Mesenteric fat pad (tissue), 1 donor: ENCODE results near the gene SYT2. TPM values are rescaled to one million over a fixed set of nuclear protein-coding genes. Genes with fewer than 3 reads are reported as not detected.
"Not testable (repeated sequence)": the region's sequence is repeated elsewhere in the genome, so short reads cannot be mapped to it uniquely, and the experiment has no call there.

ENCODE experiments used
- DNase-seq: peaks from one replicate; pipeline ENCODE4 v3.0.0-alpha.2; 2020; ENCODE audit warnings: low spot score
- long read RNA-seq: library from polyadenylated mRNA; unstranded; transcript quantifications from one replicate; pipeline ENCODE4 v2.0.0, GENCODE V29; 2020
- total RNA-seq: library from RNA; stranded (reverse); fragmentation: NEBNext Ultra II Directional; extraction: Animal tissue kit (Norgen Biotek cat#: 25700); gene quantifications from one replicate; pipeline ENCODE4 v1.2.1, GENCODE V29; 2021
- donor health status: DM: yes; HTN: yes; CAD: no.

The SYT2 gene
- not detected for total RNA-seq
- long read RNA-seq, partial matches to known transcripts = 0 of 8 reads
- long read RNA-seq, other reads (novel, unspliced or antisense) = 8 of 8 reads

DNA sequence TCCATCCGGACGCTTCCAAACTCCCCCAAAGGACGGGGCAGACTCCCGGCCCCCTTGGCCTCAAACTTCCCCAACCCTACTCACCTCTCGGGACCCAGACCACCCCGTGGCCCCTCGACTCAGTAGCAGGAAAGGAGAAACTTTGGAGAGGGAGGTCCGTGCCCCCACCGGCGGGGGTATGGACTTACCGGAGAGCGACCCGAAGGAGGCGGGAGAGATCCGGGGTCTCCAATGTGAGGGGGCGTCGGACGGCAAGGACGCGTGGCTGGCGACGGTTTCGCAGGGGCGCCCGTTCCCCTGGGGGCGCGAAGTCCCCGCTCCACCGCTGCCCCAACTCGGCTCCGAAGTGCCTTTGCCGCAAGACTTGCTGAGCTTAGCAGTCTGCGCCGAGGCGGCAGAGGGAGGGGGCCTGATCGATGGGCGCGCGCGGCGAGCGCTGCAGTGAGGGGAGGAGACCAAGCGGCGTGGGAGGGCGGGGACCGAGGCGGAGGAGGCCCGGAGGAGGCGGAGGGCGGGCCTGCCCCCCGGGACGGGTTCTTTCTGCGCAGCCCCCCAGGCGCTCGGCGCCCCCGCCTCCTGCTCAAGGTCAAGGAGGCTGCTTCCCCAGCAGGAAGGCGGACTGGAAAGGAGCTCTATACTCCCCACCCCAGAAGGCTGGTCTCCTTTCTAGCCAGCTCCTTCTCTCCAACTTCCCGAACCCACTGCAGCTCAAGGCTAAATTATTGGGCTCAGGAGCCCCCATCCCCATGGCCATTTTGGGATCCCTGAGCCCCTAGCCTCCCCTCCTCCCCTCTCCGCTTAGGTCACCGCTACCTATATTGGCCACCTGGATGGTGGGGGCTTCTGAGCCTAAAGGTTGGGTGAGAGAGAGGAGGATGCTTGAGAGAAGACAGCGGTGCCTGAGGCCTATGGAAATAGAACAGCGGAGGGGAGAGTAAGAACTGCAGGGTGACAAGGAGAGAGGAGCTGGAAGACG lies at the start of gene SYT2:
SYT2 (minus strand) TSS at position 385 of the 976 bp plus-strand sequence. CDS start 104,682 bp downstream, outside the sequence.
- DNase-seq = peak; percentile 83

DNA sequence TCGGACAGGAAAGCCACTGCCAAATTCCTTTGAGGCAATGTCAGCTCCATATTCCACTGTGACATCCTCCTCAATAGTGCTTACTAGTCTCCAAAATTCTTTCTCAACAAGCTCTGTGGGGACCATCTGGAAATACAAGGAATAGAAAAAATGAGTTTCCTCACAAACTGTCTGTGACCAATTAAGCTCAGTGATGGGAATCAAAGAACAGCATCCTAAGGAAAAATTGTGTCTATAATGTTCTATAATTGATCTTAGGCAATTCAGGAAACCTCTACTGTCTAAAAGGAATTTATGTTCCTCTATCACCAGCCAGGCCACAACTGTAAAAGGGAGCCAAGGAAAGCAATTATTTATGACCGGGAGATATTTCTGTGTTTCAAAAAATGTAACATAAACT lies 46.1 kb upstream of the SYT2 start:
- DNase-seq = no peak

GRCh38 chr1:202754293-202754692 lies 44.0 kb upstream of the SYT2 start:
- DNase-seq = no peak

- no peak for DNase-seq
Observed at GRCh38 chr1:202752774-202753173, 42.5 kb upstream of the SYT2 start.

DNA sequence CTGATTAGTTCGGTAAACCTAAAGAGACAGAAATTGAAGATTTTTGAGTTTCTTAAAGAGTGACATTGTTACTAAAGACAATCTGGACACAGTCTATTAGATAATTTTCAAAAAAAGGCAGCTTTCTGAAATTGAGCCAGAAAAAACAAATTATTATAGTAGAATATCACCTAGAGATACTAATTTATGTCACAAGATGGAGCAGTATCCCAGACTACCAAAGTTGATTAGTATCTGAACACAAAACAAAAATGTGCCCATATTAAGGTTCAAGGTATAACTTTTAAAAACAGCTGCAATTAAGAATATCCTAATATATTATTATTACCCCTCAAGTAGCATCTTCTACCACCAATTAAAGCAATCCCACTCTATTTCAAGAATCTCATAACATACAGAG lies 40.5 kb upstream of the SYT2 start:
- DNase-seq = no peak

- no peak for DNase-seq
Observed at GRCh38 chr1:202750024-202750423, 39.8 kb upstream of the SYT2 start.

DNA sequence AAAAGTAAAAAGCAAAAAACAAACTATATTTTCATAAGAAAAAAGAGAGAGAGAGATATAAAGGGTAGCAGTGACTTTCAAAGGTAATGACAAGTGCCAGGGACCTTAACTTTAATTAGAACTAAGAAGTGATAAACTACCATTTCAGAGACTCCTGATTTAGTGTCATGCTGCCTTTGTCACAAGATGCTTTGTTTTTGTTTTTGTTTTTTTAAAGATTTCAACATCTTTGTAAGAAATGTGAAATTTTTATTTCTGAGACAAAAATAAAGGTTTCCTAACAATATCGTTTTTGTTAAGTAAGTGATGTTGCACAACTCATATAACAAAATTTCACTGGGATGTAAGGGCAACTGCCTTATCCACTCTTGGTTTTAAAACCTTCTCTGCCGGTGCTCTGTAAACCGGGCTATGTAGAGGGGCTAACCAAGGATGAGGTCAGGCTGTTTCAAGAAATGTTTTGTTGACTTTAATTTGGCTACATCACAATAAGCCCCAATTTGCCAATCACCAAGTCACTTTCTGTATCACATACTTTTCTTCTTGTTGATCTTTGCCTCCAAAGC lies 35.2 kb upstream of the SYT2 start:
- DNase-seq = no peak

DNA sequence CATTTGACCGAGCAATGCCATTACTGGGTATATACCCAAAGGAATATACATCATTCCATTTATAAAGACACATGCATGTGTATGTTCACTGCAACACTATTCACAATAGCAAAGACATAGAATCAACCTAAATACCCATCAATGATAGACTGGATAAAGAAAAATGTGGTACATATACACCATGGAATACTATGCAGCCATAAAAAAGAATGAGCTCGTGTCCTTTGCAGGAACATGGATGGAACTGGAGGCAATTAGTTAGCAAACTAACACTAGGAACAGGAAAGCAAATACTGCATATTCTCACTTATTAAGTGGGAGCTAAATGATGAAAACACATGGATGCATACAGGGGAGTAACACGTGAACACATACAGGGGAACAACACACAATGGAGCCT lies 34.5 kb upstream of the SYT2 start:
- not testable (repeated sequence) for DNase-seq

GRCh38 chr1:202742496-202742895 lies 32.2 kb upstream of the SYT2 start:
- DNase-seq = no peak

DNA sequence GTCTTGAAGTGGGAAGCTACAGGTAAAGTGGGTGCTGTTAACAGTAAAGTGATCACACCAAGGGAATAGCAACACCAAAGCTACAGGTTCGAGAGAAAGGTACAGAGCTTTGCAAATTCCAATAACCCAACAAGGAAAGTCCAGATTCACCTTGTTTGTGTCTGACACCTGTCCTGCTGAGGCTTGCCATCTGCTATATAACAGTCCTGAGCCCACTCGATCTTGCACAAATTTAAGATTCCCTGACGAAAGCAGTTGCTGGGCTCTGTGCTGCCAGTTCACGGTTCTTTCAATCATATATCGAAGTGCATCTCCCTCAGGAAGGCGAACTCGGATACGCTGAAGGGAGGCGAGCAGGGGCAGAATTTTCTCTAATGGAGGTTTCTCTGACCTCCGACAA lies 23.0 kb upstream of the SYT2 start:
- DNase-seq = no peak

GRCh38 chr1:202728951-202729350 lies 18.7 kb upstream of the SYT2 start:
- no peak for DNase-seq

DNA sequence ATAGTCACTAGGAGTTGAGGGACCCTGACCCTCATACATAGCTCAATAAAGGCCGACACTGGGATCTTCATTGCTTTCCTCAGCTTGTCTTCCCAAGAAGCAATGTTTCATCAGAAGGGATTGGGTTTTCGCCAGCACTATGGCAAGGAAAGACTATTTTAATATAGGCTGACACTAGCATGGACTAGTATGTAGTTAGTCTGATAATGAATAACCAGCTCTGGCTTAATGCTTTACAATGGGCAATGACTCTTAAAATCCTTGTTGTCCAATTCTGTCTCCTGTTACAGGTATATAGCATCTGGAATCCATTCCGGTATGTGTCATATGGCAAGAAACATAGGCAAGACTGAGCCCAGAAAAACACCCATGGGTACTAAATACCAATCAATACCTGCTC lies 15.3 kb upstream of the SYT2 start:
- DNase-seq = no peak

GRCh38 chr1:202723708-202724107 lies 13.5 kb upstream of the SYT2 start:
- DNase-seq = no peak

- peak; percentile 77 for DNase-seq
Observed at GRCh38 chr1:202723046-202723445, 12.8 kb upstream of the SYT2 start.

- DNase-seq = no peak
Observed at GRCh38 chr1:202716654-202717053, 6.4 kb upstream of the SYT2 start.

GRCh38 chr1:202714202-202714601 lies 3.9 kb upstream of the SYT2 start:
- DNase-seq = not testable (repeated sequence)

GRCh38 chr1:202713110-202713509 lies 2.9 kb upstream of the SYT2 start:
- DNase-seq = no peak

GRCh38 chr1:202711949-202712635 lies 1.8 kb upstream of the SYT2 start:
- DNase-seq = peak; percentile 55

DNA sequence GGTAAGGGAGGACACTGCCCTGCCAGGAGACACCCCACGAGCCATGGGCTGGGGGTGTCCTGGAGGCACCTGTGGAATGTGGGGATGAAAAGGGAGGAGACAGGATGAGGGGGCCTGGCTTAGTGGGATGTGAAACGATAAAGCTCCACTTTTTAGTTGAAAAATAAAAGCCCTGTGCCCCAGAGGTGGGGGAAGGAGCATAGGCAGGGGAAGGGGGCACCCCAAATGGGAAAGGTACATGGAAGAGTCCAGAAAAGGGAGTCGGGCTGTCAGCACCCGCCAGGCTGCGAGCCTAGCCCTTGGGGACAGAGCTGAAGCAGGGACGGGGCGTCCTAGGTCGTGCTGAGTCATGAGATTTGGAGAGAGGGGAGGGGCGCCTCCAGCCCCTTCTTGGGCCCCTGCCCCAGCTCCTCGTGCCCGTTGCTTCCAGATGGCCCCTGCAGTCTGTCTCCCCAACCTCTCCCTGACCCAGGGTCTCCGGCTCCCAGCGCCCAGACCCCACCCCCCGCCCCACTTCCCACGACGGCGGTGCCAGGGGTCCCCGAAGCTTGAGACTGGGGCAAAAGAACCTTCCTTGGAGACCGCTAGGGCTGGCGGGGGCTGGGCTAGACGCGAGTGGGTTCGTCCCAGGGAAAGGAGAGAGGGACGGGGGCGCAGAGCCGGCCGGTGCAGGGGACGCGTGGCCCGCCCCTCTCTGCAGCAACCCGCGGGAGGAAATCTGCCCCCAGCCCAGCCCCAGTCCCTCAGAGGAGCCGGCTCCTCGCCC lies 795 bp downstream of the SYT2 start:
- DNase-seq = peak; percentile 85

DNA sequence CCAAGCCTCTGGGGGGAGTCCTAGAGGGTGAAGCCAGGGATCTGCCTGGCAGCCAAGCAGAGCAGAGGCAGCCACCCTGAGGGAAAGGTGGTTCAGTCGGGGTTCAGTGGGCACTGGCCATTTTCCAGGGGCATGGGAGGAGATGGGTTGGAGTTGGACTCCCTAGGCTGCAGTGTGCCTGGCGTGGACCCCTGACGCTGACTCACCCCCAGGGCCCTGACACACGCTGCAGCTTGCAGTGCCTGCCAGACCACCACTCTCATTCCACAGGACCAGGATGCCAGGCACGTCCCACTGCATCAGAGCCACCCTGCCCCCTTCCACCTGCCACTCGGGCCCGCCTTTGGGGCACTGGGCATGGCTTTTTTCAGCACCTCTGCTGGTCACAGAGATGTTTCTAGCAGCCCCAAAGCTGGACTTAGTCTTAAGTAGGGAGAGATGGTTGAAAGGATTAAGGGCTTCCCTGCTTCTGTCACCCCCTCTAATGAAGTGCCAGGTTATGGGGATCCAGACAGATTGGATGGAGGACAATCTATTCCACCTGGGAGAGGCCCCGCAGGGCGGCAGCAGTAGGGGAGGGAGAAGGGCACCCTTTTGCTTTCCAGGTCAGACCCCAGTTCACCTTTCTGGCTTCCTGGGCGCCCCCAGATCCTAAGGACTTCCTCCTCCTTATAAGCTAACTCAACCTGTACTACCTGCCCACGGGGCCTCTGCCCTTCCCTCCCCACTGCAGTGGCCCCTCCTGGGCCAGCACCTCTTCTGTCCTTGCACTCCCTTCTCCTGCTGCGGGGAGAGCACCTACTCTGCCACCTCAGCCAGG lies 1.6 kb downstream of the SYT2 start:
- DNase-seq = peak; percentile 89
